Mesangial cell (primary cell): ENCODE results near the gene ASB13. TPM values are rescaled to one million over a fixed set of nuclear protein-coding genes. Genes with fewer than 3 reads are reported as not detected.

Experiments
- total RNA-seq: library from RNA; depleted of rRNA; stranded (reverse); fragments of >200 nt; gene quantifications from 2 replicates; pipeline ENCODE4 v1.2.3, GENCODE V29; 2015

The ASB13 gene
- total RNA-seq = 11.9 and 16.6 TPM in 2 replicates

GRCh38 chr10:5666008-5666840, at the start of gene ASB13:
Gene ASB13, minus strand, starts transcription at chr10:5666595. Its CDS starts 44 bp downstream, at chr10:5666551.

GRCh38 chr10:5684318-5684970, 18.0 kb upstream of the ASB13 start, which contains the start of gene TASOR2:
Gene TASOR2, plus strand, starts transcription at chr10:5684838. Its CDS starts 35,805 bp downstream, at chr10:5720643.

Other genes with a start within 250 kb of the ASB13 start
- gene CALML5, start 167.0 kb downstream of the ASB13 start, total RNA-seq = not detected in 2 replicates
- gene CALML3, start 141.6 kb downstream of the ASB13 start, total RNA-seq = not detected in 2 replicates
- gene TASOR2, start 18.2 kb upstream of the ASB13 start, total RNA-seq = 29.9 and 39.4 TPM in 2 replicates
- 284 and 319 TPM in 2 replicates for gene GDI2, start 146.8 kb upstream of the ASB13 start, total RNA-seq
- gene ANKRD16, start 223.3 kb upstream of the ASB13 start, total RNA-seq = 8.6 and 10.3 TPM in 2 replicates
- 49.1 and 56.5 TPM in 2 replicates for gene FBH1, start 223.6 kb upstream of the ASB13 start, total RNA-seq